Measurements from ENCODE around the gene ARHGEF40. TPM values are rescaled to one million over a fixed set of nuclear protein-coding genes. Genes with fewer than 3 reads are reported as not detected.
A peak's percentile ranks its signal among the peaks of the same experiment; 100 is the strongest.

The ARHGEF40 gene
- total RNA-seq, 3 donors from 2014 or later (not counting 1 experiment from before 2014, with no cell fraction given), result 4.4 to 6.9 (median 6.0) TPM

- Mint-ChIP-seq H3K27ac (peak overlapping the region in 1 of 2 donors; percentile 10), H3K27me3 (ENCODE audit: low read depth in 2 of 2) (peaks cover 0 to 15% of the 10 kb centered on the region in 2 donors), H3K9me3 (no peaks in the 10 kb centered on the region), H3K4me1 (peaks cover 7 to 13% of the 10 kb centered on the region in 2 donors), H3K36me3 (no peaks in the 10 kb centered on the region), H3K4me3 (peak overlapping the region; percentile 18)
- H3K36me3 ChIP-seq (ENCODE audit: control insufficient read depth, insufficient read depth, low read length), result no peaks in the 10 kb centered on the region
- no peak for TF ChIP-seq CTCF (IDR thresholded peaks at IDR 0.05)
- no peak overlapping the region for H3K27ac ChIP-seq (ENCODE audit: low read length)
- no peak overlapping the region for H3K4me3 ChIP-seq (ENCODE audit: low read length)
- DNase-seq, result no peak
- no peaks in the 10 kb centered on the region for H3K9me3 ChIP-seq (ENCODE audit: control insufficient read depth, insufficient read depth, low read length)
- H3K4me1 ChIP-seq (ENCODE audit: control insufficient read depth, insufficient read depth, low read length), result peaks cover 23% of the 10 kb centered on the region
- ATAC-seq, result no peak
- intact Hi-C loops (cut with micrococcal nuclease), result no loop called here
- 69% methylated on average over 7 of the region's 7 CpGs for WGBS (ENCODE audit: insufficient coverage)
- H3K27me3 ChIP-seq (ENCODE audit: control insufficient read depth, insufficient read depth, low read length), result peaks cover 2% of the 10 kb centered on the region
Measured at GRCh38 chr14:21023174-21023573, 46.9 kb upstream of the ARHGEF40 start.

- intact Hi-C loops (cut with micrococcal nuclease), result no loop called here
Measured at GRCh38 chr14:21023817-21024584, 46.1 kb upstream of the ARHGEF40 start.

GRCh38 chr14:21024585-21025370 is 45.3 kb upstream of the ARHGEF40 start, which contains the start of gene NDRG2:
Gene NDRG2, minus strand, starts transcription at chr14:21025061. Its CDS starts 1,746 bp downstream, at chr14:21023315.
- ATAC-seq, result peak; percentile 84 to 90 (median 89)
- H3K4me1 ChIP-seq (ENCODE audit: control insufficient read depth, insufficient read depth, low read length), result peaks cover 23% of the 10 kb centered on the region
- peaks cover 2% of the 10 kb centered on the region for H3K27me3 ChIP-seq (ENCODE audit: control insufficient read depth, insufficient read depth, low read length)
- WGBS (ENCODE audit: insufficient coverage), result 2% methylated on average over 55 of the region's 72 CpGs
- intact Hi-C loops (cut with micrococcal nuclease), result no loop called here
- Mint-ChIP-seq H3K9me3 (no peaks in the 10 kb centered on the region), H3K4me3 (peak within 1 kb of the TSS; percentile 84), H3K27me3 (ENCODE audit: low read depth in 2 of 2) (peaks cover 0 to 15% of the 10 kb centered on the region in 2 donors), H3K27ac (peak within 1 kb of the TSS in 1 of 2 donors; percentile 67), H3K36me3 (no peaks in the 10 kb centered on the region), H3K4me1 (peaks cover 7 to 13% of the 10 kb centered on the region in 2 donors)
- peak; percentile 56 to 85 for DNase-seq
- peak within 1 kb of the TSS; percentile 81 for H3K4me3 ChIP-seq (ENCODE audit: low read length)
- TF ChIP-seq CTCF (IDR thresholded peaks at IDR 0.05), result no peak
- H3K9me3 ChIP-seq (ENCODE audit: control insufficient read depth, insufficient read depth, low read length), result no peaks in the 10 kb centered on the region
- no peaks in the 10 kb centered on the region for H3K36me3 ChIP-seq (ENCODE audit: control insufficient read depth, insufficient read depth, low read length)
- no peak within 1 kb of the TSS for H3K27ac ChIP-seq (ENCODE audit: low read length)

More at GRCh38 chr14:21023817-21024584, 46.1 kb upstream of the ARHGEF40 start:
- Mint-ChIP-seq H3K27me3 (ENCODE audit: low read depth in 2 of 2) (peaks cover 0 to 15% of the 10 kb centered on the region in 2 donors), H3K9me3 (no peaks in the 10 kb centered on the region), H3K4me1 (peaks cover 7 to 13% of the 10 kb centered on the region in 2 donors), H3K27ac (peak overlapping the region in 1 of 2 donors; percentile 67), H3K36me3 (no peaks in the 10 kb centered on the region), H3K4me3 (peak overlapping the region; percentile 80)
- 27% methylated on average over 17 of the region's 17 CpGs for WGBS (ENCODE audit: insufficient coverage)
- TF ChIP-seq CTCF (IDR thresholded peaks at IDR 0.05), result no peak
- Histone ChIP-seq H3K27ac (ENCODE audit: low read length) (no peak overlapping the region), H3K27me3 (ENCODE audit: control insufficient read depth, insufficient read depth, low read length) (peaks cover 2% of the 10 kb centered on the region), H3K4me3 (ENCODE audit: low read length) (peak overlapping the region; percentile 81), H3K9me3 (ENCODE audit: control insufficient read depth, insufficient read depth, low read length) (no peaks in the 10 kb centered on the region), H3K36me3 (ENCODE audit: control insufficient read depth, insufficient read depth, low read length) (no peaks in the 10 kb centered on the region), H3K4me1 (ENCODE audit: control insufficient read depth, insufficient read depth, low read length) (peaks cover 23% of the 10 kb centered on the region)
- DNase-seq (peak in 1 of 2 donors; percentile 47), ATAC-seq (peak in 1 of 3 donors; percentile 7)
